HG02981 (cell line): ENCODE results near the gene QSOX2.

Experiments
- ATAC-seq: cut with Tn5 transposase; IDR thresholded peaks from one replicate; pipeline ENCODE4 v1.9.1; 2021; ENCODE audit warnings: mild to moderate bottlenecking, moderate library complexity; ENCODE audit not compliant: unreplicated experiment

QSOX2 gene

GRCh38 chr9:136204838-136205706, 40.5 kb downstream of the QSOX2 start, which contains the start of gene LHX3:
Gene LHX3, minus strand, starts transcription at chr9:136205128. Its CDS starts 116 bp downstream, at chr9:136205012.
- ATAC-seq: no peak

- ATAC-seq: no peak
Observed at GRCh38 chr9:136204145-136204805, 41.3 kb downstream of the QSOX2 start.

- no peak for ATAC-seq
Observed at GRCh38 chr9:136203408-136204144, 42.0 kb downstream of the QSOX2 start.

DNA sequence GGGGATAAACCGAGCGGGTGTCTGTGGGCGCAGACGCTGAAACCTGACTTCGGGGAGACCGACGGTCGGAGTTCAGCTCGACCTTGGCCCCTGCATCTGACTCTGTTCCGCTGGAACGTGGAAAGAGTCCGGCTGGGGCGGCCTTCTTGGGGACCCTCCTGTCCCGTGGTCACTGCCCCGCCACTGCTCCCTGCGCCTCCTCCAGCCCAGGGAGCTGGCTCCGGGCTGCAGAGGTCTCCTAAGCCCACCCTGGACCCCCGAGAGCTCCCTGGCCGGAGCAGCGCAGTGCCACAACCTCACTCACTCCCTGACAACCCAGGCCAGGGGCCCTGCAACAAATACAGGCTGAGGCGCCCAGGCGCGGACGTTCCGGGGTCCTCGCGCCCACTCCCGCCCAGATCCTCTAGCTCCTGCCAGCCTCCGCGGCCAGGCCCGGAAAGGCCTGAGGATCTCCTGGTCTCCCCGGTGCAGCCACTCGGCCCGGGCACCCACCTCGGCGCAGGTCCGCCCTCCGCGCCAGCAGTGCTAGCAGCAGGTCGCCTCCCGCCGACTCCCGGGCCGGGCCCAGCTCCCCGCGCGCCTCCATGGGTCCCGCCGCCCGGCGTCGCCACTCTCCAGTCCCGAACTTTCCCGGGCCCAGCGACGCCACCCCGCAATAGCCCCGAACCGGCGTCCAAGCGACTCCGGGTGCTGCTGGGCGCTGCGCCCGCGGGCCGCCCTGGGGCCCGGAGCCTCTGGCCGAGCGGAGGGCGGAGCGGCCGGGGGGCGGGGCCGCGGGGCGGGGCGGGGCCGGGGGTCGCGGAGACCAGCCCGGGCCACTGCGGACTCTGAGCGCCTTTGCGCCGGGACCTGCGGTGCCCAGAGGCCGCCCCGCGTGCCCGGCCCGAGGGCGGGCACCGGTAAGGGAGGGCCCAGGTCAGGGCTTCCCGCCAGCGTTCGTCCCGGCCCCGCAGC, 42.9 kb downstream of the QSOX2 start:
- no peak for ATAC-seq

DNA sequence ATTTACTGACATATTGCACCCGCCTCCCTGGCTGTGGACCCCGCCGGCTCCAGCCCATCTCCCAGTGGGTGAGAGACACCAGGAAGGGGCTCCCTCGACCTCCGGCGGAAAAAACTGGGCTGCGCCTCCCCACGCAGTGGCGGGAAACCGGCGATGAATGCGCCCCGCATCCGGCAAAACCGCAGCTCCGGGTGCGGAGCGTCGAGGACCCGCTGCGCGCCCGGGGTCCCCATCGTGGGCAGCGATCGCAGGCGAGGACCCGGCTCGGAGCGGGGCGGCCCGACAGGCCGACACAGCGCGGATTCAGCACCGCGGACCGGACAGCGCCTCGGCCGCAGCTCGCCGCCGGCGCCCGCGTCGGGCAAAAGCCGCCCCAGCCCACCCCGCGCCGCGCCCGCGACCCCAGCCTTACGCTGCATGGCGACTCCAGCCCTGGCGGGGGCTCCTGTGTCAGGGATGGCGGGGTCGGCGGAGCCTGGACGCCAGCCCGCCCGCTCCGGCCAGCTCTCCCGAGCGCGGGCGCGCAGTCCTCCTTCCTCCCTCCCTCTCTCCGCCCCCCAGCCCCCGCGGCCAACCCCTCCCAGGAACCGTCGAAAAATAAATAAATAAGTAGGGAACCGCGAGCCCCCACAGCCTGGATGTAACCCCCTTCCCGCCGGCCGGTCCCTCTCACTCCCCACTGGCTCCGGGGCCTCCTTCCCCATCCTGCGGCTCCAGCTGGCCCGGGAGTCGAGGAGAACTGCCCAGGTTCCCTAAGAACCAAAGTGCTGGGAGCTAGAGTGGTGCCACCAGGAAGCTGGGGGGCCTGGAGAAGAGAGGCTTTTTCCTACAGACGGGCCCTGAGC, 43.8 kb downstream of the QSOX2 start:
- ATAC-seq: no peak

DNA sequence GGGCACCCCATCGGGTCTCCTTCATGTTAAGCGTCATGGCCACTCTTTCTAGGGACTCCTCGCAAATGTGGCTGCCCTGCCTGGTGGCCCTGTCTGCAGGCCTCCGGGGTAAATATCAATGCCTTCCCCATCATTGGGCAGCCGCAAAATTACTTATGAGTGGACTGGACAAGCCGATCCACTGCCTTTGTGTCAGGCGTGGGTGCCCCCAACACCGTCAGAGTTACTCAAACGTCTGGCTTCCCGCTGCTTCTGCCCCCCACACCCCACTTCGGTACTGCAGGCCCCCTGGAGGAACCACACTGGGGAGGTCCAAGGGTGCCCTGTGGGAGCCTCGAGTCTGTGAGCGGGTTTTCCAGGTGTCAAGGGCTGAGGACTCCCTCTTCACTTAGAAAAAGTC, 44.4 kb downstream of the QSOX2 start:
- no peak for ATAC-seq

DNA sequence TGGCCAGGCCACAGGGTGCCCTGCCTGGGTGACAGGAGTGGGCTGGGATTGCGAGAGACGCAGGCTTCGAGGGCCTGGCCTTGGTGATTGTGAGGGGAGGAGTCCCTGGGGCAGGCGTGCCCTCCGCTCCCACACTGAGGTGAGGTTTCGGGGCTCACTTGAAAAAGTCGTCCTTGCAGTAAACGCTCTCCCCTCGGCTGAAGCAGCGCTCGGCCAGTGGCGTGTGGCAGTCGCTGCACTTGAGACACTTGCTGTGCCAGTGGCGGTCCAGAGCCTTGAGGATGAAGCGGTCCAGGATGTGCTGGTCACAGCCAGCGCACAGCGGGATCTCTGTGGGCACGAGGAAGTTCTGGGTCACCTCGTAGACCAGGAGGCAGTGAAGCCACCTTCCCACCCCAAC, 45.2 kb downstream of the QSOX2 start:
- no peak for ATAC-seq

DNA sequence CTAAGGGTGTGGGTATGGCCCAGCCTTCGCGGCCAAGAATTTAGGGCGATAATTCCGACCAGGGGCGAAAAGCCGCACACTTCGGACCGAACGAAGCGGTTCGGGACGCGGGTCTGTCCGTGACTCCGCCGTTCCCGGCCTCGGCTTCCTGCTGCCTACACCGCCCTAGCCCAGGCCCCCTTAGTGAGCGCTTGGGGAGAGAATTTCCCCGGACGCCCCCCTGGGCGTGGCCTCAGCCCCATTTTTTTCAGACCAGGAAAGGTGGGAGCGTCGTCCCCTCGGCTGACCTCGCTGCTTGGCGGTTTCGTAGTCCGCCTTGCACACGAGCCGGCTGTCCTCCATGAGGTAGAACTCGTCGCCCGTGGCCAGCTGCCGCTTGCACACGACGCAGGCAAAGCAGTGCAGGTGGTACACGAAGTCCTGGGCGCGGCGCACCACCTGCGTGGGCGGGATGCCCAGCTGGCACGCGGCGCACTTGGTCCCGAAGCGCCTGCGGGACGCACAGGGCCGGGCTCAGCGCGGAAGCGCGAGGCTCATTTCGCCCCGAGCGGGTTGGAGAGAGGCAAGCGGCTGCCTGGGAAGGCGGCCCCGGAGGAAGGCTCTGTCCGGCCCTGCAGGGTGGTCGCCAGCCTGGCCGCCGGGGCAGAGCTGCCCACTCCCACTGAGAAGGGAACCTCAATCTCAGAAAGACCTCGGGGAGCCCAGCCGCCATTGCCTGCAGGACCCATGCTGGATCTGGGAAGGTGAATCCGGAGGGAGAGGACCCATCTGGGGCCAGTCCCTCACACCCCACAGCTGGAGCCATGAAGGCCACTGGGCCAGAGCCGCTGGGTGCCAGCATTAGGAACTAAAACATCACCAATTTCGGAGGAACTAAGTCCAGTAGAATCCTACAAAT, 46.0 kb downstream of the QSOX2 start:
- no peak for ATAC-seq

DNA sequence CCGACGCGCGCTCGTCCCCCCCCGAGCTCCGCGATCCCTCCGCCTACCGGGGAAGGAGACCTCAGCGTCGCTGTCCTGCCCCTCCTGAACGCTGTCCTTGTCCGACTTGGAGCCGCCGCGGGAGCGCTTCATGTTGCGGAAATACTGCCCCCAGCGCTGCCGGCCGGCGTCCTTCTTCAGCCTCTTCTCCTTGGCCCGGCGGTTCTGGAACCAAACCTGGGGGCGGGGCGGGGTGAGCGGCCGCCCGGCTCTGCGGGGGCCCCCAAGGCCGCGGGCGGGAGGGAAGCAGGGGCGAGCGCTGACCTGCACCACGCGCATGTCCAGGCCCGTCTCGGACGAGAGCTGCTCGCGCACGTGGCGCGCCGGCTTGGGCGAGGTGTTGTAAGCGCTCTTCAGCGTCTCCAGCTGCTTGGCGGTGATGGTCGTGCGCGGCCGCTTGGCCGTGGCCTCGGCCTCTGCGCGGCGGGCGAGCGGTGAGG, 47.0 kb downstream of the QSOX2 start:
- ATAC-seq: no peak

DNA sequence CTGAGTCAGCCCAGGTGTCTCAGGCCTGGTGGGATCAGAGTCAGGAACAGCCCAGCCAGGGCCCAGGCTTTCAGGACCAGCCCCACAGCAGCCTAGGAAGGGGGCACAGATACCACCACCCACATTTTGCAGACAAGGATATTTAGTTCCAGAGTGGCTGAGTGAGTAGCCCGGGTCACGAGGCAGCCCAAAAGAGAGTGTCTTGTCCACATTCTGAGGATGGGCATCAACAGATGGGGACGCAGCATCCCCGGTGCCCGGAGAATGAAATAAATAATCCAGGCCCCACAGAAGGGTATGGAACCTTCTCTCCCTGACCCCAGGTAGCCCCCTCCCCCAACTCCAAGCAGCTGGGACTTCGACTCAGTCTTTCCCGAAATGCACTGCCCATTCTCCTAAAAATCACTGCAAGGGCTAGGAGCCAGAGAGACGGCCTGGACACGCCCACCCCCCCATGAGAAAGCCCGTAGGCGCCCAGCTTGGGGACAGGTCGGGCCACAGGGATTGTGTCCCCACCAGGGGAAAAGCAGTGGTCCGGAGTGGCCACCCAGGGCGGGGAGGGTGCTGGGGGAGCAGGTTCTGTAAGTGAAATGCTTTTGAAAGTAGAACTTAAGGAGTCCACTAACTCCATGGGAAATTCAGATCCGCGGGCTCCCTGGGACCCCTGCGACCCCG, 47.5 kb downstream of the QSOX2 start:
- no peak for ATAC-seq

DNA sequence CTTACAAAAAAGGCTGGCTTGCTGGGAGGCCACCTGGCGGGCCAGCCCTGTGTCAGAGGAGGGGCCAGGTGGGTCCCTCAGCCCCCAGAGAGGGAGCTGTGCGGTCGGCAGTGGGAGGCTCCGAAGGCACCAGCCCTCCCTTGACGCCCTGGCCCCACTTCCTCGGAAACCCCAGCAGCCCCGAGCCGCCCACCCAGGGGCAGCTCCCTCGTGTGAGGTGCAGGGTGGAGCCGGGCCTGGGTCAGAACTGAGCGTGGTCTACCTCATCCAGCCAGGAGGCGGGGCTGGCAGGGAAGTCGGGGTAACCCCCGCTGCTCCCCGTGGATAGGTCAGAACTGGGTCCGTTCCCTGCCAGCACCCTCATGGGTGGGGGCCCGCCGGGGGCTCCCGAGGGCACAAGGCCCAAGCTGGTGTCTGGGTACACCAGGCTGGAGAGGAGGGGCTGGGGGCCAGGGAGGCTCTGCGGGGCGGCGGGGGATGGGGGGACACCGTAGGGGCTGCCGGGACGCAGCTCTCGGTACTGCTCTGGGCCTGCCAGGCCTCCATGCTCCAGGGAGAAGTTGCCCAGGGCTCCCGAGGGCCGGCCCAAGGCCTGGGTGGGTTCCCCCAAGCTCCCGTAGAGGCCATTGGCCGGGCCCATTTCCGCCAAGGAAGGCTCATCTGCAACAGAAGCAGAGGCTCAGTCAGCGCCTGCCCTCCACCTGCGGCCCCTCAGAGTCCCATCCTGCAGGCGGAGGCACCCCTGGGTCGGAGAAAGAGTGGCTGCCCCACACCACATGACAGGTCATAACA, 48.3 kb downstream of the QSOX2 start:
- ATAC-seq: no peak

GRCh38 chr9:136196404-136197083, 49.1 kb downstream of the QSOX2 start:
- no peak for ATAC-seq

DNA sequence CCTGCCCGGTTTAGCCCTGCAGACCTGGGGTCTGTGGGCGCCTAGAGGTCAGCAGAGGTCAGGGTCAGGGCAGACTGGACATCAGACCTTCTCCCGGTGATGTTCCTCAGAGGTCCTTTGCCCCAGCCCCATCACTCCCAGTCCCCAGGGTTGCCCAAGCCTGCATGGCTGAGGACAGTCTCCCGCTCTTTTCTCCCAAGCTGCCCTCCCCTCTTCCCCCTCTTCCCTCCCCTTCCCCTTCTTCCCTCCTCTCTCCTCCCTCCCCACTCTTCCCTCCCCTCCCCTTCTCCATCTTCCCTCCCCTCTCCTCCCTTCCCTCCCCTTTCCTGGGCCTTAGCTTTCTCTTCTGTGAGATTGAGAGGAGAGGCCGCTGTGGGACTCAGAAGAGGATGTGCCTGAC, 51.1 kb downstream of the QSOX2 start:
- no peak for ATAC-seq

GRCh38 chr9:136193891-136194279, 51.7 kb downstream of the QSOX2 start:
- ATAC-seq: no peak

- ATAC-seq: no peak
Observed at GRCh38 chr9:136193127-136193890, 52.3 kb downstream of the QSOX2 start.
